HEK293 (cell line): Measurements from ENCODE around the gene CYS1.
A peak's percentile ranks its signal among the peaks of the same experiment; 100 is the strongest.

ENCODE experiments used
- CTCF ChIA-PET: fragments of 350-600 bp; formaldehyde crosslinking; extraction: SDS; loops from one replicate; lab custom pipeline; 2021; ENCODE audit warnings: antibody characterized with exemption; lab: Yijun Ruan, JAX
- POLR2A ChIA-PET: fragments of 300-600 bp; formaldehyde crosslinking; extraction: SDS; loops from one replicate; lab custom pipeline; 2020; ENCODE audit warnings: antibody characterized with exemption, inconsistent platforms; lab: Yijun Ruan, JAX
- H3K27ac ChIP-seq: fragments of 200-500 bp; sonication (Bioruptor generic); 2 replicates; pipeline ENCODE4 v1.5.1; 2014; ENCODE audit warnings: low read depth, low read length, control low read depth, inconsistent platforms; ENCODE audit errors: extremely low read depth
- H3K36me3 ChIP-seq, 2 experiments: fragments of 200-500 bp in 1 of 2; sonication (Bioruptor generic) in 1 of 2; 1 replicate in 1 of 2; 2 replicates in 1 of 2; pipeline ENCODE4 v1.5.1; 2014 to 2017; ENCODE audit warnings: inconsistent platforms in 2 of 2, low read length in 2 of 2; ENCODE audit not compliant: control insufficient read depth in 2 of 2, insufficient read depth in 1 of 2
- H3K4me1 ChIP-seq: fragments of 200-500 bp; sonication (Bioruptor generic); 2 replicates; pipeline ENCODE4 v1.5.1; 2014; ENCODE audit warnings: mild to moderate bottlenecking, low read length, inconsistent platforms; ENCODE audit not compliant: control insufficient read depth, insufficient read depth
- H3K4me3 ChIP-seq: 2 replicates; pipeline ENCODE4 v1.5.1; 2011; ENCODE audit warnings: low read depth, mild to moderate bottlenecking, control low read depth, low read length, moderate library complexity
- H3K9me3 ChIP-seq: fragments of 200-500 bp; sonication (Bioruptor generic); 2 replicates; pipeline ENCODE4 v1.5.1; 2014; ENCODE audit warnings: low read depth, low read length, inconsistent platforms; ENCODE audit not compliant: control insufficient read depth, insufficient read depth
- ZNF121 ChIP-seq: fragments of 450-650 bp; formaldehyde crosslinking; IDR thresholded peaks from 2 replicates; pipeline ENCODE4 v1.5.1; 2016; ENCODE audit warnings: missing biosample characterization, missing genetic modification characterization
- ZNF132 ChIP-seq: fragments of 450-650 bp; formaldehyde crosslinking; IDR thresholded peaks from 2 replicates; pipeline ENCODE4 v1.5.1; 2017; ENCODE audit warnings: missing biosample characterization, missing genetic modification characterization, borderline replicate concordance
- ZNF133 ChIP-seq: fragments of 450-650 bp; formaldehyde crosslinking; IDR thresholded peaks from 2 replicates; pipeline ENCODE4 v1.5.1; 2016; ENCODE audit warnings: missing biosample characterization, missing genetic modification characterization
- ZNF155 ChIP-seq: fragments of 450-650 bp; formaldehyde crosslinking; IDR thresholded peaks from 2 replicates; pipeline ENCODE4 v1.5.1; 2016; ENCODE audit warnings: missing biosample characterization, missing genetic modification characterization
- ZNF184 ChIP-seq: fragments of 450-650 bp; IDR thresholded peaks from 2 replicates; pipeline ENCODE4 v1.5.1; 2018; ENCODE audit warnings: missing biosample characterization, mild to moderate bottlenecking, missing genetic modification characterization
- ZNF248 ChIP-seq: fragments of 450-650 bp; formaldehyde crosslinking; IDR thresholded peaks from 2 replicates; pipeline ENCODE4 v1.5.1; 2017; ENCODE audit warnings: missing biosample characterization, missing genetic modification characterization
- ZNF555 ChIP-seq: fragments of 450-650 bp; formaldehyde crosslinking; conservative IDR thresholded peaks from 2 replicates; pipeline ENCODE4 v1.5.1; 2017; ENCODE audit warnings: missing biosample characterization, mild to moderate bottlenecking, missing genetic modification characterization, inconsistent platforms
- ZNF561 ChIP-seq: fragments of 450-650 bp; IDR thresholded peaks from 2 replicates; pipeline ENCODE4 v1.5.1; 2018; ENCODE audit warnings: missing biosample characterization, missing genetic modification characterization, borderline replicate concordance
- ZNF624 ChIP-seq: fragments of 450-650 bp; formaldehyde crosslinking; IDR thresholded peaks from 2 replicates; pipeline ENCODE4 v1.5.1; 2017; ENCODE audit warnings: missing biosample characterization, missing genetic modification characterization
- ZNF626 ChIP-seq: fragments of 450-650 bp; sonication (Bioruptor Pico); formaldehyde crosslinking; IDR thresholded peaks from 2 replicates; pipeline ENCODE4 v1.5.1; 2018; ENCODE audit warnings: missing biosample characterization, missing genetic modification characterization, inconsistent platforms
- ZNF645 ChIP-seq: fragments of 450-650 bp; formaldehyde crosslinking; IDR thresholded peaks from 2 replicates; pipeline ENCODE4; 2016; ENCODE audit warnings: missing biosample characterization, missing genetic modification characterization
- ZNF660 ChIP-seq: fragments of 450-650 bp; IDR thresholded peaks from 2 replicates; pipeline ENCODE4 v1.5.1; 2018; ENCODE audit warnings: missing biosample characterization, mild to moderate bottlenecking, missing genetic modification characterization
- ZNF768 ChIP-seq: fragments of 450-650 bp; formaldehyde crosslinking; IDR thresholded peaks from 2 replicates; pipeline ENCODE4 v1.5.1; 2018; ENCODE audit warnings: missing biosample characterization, mild to moderate bottlenecking, missing genetic modification characterization
- ZNF843 ChIP-seq: fragments of 450-650 bp; formaldehyde crosslinking; IDR thresholded peaks from 2 replicates; pipeline ENCODE4 v1.5.1; 2016; ENCODE audit warnings: missing biosample characterization, missing genetic modification characterization
- TF ChIP-seq, protein P1 (sequence below): fragments of 450-650 bp; formaldehyde crosslinking; IDR thresholded peaks from 2 replicates; pipeline ENCODE4 v1.5.1; 2016; ENCODE audit warnings: missing biosample characterization, missing genetic modification characterization, borderline replicate concordance
- TF ChIP-seq, protein P2 (sequence below): fragments of 450-650 bp; formaldehyde crosslinking; IDR thresholded peaks from 2 replicates; pipeline ENCODE4 v1.5.1; 2017; ENCODE audit warnings: missing biosample characterization, missing genetic modification characterization

Gene CYS1

GRCh38 chr2:10071176-10071575 is 9.0 kb downstream of the CYS1 start:
- no peaks in the 10 kb centered on the region for H3K9me3 ChIP-seq
- 0 out of 2 replicates have a peak, but pooled peaks cover 2% of the 10 kb centered on the region for H3K4me1 ChIP-seq
- ChIA-PET POLR2A (interaction anchor here (2.5 kb wide), 1 partner anchor 14 kb away, joined by 11 read pairs; no protein-coding TSS in a partner anchor), CTCF (interaction anchor here (0.6 to 6.8 kb wide), 24 partner anchors 10 to 1169 kb away, joined by 3 to 124 read pairs (median 5); no protein-coding TSS in a partner anchor)
- no peak overlapping the region for H3K4me3 ChIP-seq
- H3K36me3 ChIP-seq = no peaks in the 10 kb centered on the region
- no peak for TF ChIP-seq ZNF184 (tag by site-specific recombination)
- TF ChIP-seq ZNF843 = no peak
- TF ChIP-seq ZNF132 = no peak
- TF ChIP-seq ZNF555 (tag by site-specific recombination) = no peak
- no peak for TF ChIP-seq ZNF133 (tag by site-specific recombination)
- H3K27ac ChIP-seq = no peak overlapping the region

DNA sequence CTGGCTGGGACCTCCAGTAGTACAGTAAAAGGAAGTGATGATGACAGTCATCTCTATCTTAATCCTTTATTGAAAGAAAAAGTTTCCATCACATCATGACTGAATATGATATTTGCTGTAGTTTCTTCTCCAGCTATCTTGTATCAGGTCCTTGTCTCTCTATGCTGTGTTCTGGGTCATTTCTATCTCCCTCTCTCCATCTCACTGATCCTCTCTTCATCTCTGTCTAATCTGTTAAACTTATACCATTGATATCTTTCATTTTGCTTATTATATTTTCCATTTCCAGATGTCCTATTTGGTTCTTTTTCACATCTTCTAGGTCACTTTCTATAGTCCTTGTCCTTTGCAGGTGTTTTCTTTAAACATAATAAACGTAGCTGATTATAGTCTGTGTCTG is 12.3 kb downstream of the CYS1 start:
- Histone ChIP-seq H3K27ac (no peak overlapping the region), H3K4me1 (0 out of 2 replicates have a peak, but pooled peaks cover 2% of the 10 kb centered on the region), H3K36me3 (no peaks in the 10 kb centered on the region), H3K4me3 (no peak overlapping the region), H3K9me3 (no peaks in the 10 kb centered on the region)
- CTCF ChIA-PET = interaction anchor here (0.6 to 1.3 kb wide), 5 partner anchors 9 to 600 kb away, joined by 3 read pairs; no protein-coding TSS in a partner anchor
- POLR2A ChIA-PET = no interaction called here
- no peak for TF ChIP-seq ZNF561 (tag by site-specific recombination)
- no peak for TF ChIP-seq ZNF645 (tag by site-specific recombination)
- TF ChIP-seq ZNF626 = no peak
- TF ChIP-seq, protein P1, sequence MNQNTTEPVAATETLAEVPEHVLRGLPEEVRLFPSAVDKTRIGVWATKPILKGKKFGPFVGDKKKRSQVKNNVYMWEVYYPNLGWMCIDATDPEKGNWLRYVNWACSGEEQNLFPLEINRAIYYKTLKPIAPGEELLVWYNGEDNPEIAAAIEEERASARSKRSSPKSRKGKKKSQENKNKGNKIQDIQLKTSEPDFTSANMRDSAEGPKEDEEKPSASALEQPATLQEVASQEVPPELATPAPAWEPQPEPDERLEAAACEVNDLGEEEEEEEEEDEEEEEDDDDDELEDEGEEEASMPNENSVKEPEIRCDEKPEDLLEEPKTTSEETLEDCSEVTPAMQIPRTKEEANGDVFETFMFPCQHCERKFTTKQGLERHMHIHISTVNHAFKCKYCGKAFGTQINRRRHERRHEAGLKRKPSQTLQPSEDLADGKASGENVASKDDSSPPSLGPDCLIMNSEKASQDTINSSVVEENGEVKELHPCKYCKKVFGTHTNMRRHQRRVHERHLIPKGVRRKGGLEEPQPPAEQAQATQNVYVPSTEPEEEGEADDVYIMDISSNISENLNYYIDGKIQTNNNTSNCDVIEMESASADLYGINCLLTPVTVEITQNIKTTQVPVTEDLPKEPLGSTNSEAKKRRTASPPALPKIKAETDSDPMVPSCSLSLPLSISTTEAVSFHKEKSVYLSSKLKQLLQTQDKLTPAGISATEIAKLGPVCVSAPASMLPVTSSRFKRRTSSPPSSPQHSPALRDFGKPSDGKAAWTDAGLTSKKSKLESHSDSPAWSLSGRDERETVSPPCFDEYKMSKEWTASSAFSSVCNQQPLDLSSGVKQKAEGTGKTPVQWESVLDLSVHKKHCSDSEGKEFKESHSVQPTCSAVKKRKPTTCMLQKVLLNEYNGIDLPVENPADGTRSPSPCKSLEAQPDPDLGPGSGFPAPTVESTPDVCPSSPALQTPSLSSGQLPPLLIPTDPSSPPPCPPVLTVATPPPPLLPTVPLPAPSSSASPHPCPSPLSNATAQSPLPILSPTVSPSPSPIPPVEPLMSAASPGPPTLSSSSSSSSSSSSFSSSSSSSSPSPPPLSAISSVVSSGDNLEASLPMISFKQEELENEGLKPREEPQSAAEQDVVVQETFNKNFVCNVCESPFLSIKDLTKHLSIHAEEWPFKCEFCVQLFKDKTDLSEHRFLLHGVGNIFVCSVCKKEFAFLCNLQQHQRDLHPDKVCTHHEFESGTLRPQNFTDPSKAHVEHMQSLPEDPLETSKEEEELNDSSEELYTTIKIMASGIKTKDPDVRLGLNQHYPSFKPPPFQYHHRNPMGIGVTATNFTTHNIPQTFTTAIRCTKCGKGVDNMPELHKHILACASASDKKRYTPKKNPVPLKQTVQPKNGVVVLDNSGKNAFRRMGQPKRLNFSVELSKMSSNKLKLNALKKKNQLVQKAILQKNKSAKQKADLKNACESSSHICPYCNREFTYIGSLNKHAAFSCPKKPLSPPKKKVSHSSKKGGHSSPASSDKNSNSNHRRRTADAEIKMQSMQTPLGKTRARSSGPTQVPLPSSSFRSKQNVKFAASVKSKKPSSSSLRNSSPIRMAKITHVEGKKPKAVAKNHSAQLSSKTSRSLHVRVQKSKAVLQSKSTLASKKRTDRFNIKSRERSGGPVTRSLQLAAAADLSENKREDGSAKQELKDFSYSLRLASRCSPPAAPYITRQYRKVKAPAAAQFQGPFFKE (tag by site-specific recombination) = no peak
- no peak for TF ChIP-seq ZNF768
- no peak for TF ChIP-seq ZNF155 (tag by site-specific recombination)
- no peak for TF ChIP-seq ZNF624 (tag by site-specific recombination)
- no peak for TF ChIP-seq ZNF248 (tag by site-specific recombination)
- no peak for TF ChIP-seq ZNF660 (tag by site-specific recombination)

DNA sequence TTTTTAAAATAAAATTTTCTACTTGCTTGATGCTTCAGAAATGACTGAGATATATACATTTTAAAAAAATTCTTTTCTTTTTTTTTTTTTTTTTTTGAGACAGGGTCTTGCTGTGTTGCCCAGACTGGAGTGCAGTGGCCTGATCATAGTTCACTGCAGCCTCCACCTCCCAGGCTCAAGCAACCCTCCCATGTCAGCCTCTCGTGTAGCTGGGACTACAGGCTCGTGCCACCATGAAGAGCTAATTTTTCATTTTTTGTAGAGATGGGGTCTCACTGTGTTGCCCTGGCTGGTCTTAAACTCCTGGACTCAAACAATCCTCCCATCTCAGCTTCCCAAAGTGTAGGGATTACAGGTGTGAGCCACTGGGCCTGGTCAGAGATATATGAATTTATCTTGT is 12.9 kb downstream of the CYS1 start:
- TF ChIP-seq, protein P2, sequence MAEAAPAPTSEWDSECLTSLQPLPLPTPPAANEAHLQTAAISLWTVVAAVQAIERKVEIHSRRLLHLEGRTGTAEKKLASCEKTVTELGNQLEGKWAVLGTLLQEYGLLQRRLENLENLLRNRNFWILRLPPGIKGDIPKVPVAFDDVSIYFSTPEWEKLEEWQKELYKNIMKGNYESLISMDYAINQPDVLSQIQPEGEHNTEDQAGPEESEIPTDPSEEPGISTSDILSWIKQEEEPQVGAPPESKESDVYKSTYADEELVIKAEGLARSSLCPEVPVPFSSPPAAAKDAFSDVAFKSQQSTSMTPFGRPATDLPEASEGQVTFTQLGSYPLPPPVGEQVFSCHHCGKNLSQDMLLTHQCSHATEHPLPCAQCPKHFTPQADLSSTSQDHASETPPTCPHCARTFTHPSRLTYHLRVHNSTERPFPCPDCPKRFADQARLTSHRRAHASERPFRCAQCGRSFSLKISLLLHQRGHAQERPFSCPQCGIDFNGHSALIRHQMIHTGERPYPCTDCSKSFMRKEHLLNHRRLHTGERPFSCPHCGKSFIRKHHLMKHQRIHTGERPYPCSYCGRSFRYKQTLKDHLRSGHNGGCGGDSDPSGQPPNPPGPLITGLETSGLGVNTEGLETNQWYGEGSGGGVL = no peak
- peak; percentile 38; the same call in 1 of the 2 replicates for TF ChIP-seq ZNF121 (tag by site-specific recombination)
- Histone ChIP-seq H3K4me1 (no peaks in the 10 kb centered on the region), H3K27ac (no peak overlapping the region), H3K9me3 (no peaks in the 10 kb centered on the region), H3K4me3 (no peak overlapping the region), H3K36me3 (no peaks in the 10 kb centered on the region)
- POLR2A ChIA-PET = interaction anchor here (0.6 to 0.7 kb wide), 2 partner anchors 19 to 25 kb away, joined by 3 to 5 read pairs; no protein-coding TSS in a partner anchor
- CTCF ChIA-PET = interaction anchor here (1.3 to 1.4 kb wide), 2 partner anchors 253 to 368 kb away, joined by 3 to 4 read pairs; no protein-coding TSS in a partner anchor
